ENCODE measurements around the gene GLT8D1. TPM values are rescaled to one million over a fixed set of nuclear protein-coding genes. Genes with fewer than 3 reads are reported as not detected.

Gene GLT8D1
- total and polyA plus RNA-seq, 2 donors (not counting 1 experiment from before 2014, with no cell fraction given): 116 to 160 TPM

GRCh38 chr3:52660046-52660445 is 45.5 kb downstream of the GLT8D1 start:
- H3K9me3 ChIP-seq (ENCODE audit: control insufficient read depth, insufficient read depth, low read depth, low read length): no peaks in the 10 kb centered on the region
- no peak for TF ChIP-seq CTCF (conservative IDR thresholded peaks at IDR 0.05 in 1 of 2, IDR thresholded peaks at IDR 0.05 in 1 of 2; ENCODE audit: low read depth in 1 of 2, low read length in 2 of 2)
- TF ChIP-seq EZH2 (IDR thresholded peaks at IDR 0.05; ENCODE audit: low read length, missing control alignments): no peak
- peaks cover 5% of the 10 kb centered on the region for H3K36me3 ChIP-seq (ENCODE audit: control insufficient read depth, insufficient read depth, low read length)

GRCh38 chr3:52655895-52656294 is 49.7 kb downstream of the GLT8D1 start:
- Histone ChIP-seq H4K20me1 (ENCODE audit: control insufficient read depth, extremely low read depth, insufficient read depth, low read length) (no peaks in the 10 kb centered on the region), H3K9me3 (ENCODE audit: control insufficient read depth, insufficient read depth, low read depth, low read length) (no peaks in the 10 kb centered on the region), H3K9ac (ENCODE audit: insufficient read depth, low read length) (no peak overlapping the region), H3K4me3 (replicated peaks in 1 of 4; ENCODE audit: control extremely low read depth in 1 of 4, insufficient read depth in 1 of 4, low read depth in 3 of 4, low read length in 4 of 4) (no peak overlapping the region), H3K27me3 (ENCODE audit: control insufficient read depth, insufficient read depth, low read length) (no peaks in the 10 kb centered on the region), H2AFZ (ENCODE audit: low read length) (no peak overlapping the region), H3K4me1 (ENCODE audit: control insufficient read depth, extremely low read depth, insufficient read depth, low read length) (no peaks in the 10 kb centered on the region), H3K36me3 (ENCODE audit: control insufficient read depth, insufficient read depth, low read length) (peaks cover 2% of the 10 kb centered on the region), H3K27ac (ENCODE audit: insufficient read depth, low read length) (no peak overlapping the region), H3K4me2 (ENCODE audit: extremely low read depth, insufficient read depth, low read length) (no peak overlapping the region), H3K79me2 (ENCODE audit: control insufficient read depth, insufficient read depth, low read length) (no peaks in the 10 kb centered on the region)
- no peak for TF ChIP-seq EZH2 (IDR thresholded peaks at IDR 0.05; ENCODE audit: low read length, missing control alignments)
- no peak for TF ChIP-seq CTCF (conservative IDR thresholded peaks at IDR 0.05 in 1 of 2, IDR thresholded peaks at IDR 0.05 in 1 of 2; ENCODE audit: low read depth in 1 of 2, low read length in 2 of 2)
- DNase-seq (ENCODE audit: low read depth in 2 of 2): no peak

More at GRCh38 chr3:52660046-52660445, 45.5 kb downstream of the GLT8D1 start:
- Histone ChIP-seq H2AFZ (ENCODE audit: low read length) (no peak overlapping the region), H3K27me3 (ENCODE audit: control insufficient read depth, insufficient read depth, low read length) (no peaks in the 10 kb centered on the region), H3K9ac (ENCODE audit: insufficient read depth, low read length) (no peak overlapping the region), H3K4me3 (replicated peaks in 1 of 4; ENCODE audit: control extremely low read depth in 1 of 4, insufficient read depth in 1 of 4, low read depth in 3 of 4, low read length in 4 of 4) (no peak overlapping the region), H3K4me1 (ENCODE audit: control insufficient read depth, extremely low read depth, insufficient read depth, low read length) (no peaks in the 10 kb centered on the region), H4K20me1 (ENCODE audit: control insufficient read depth, extremely low read depth, insufficient read depth, low read length) (no peaks in the 10 kb centered on the region), H3K4me2 (ENCODE audit: extremely low read depth, insufficient read depth, low read length) (no peak overlapping the region), H3K27ac (ENCODE audit: insufficient read depth, low read length) (no peak overlapping the region), H3K79me2 (ENCODE audit: control insufficient read depth, insufficient read depth, low read length) (no peaks in the 10 kb centered on the region)
- DNase-seq (ENCODE audit: low read depth in 2 of 2): no peak

- TF ChIP-seq CTCF (conservative IDR thresholded peaks at IDR 0.05 in 1 of 2, IDR thresholded peaks at IDR 0.05 in 1 of 2; ENCODE audit: low read depth in 1 of 2, low read length in 2 of 2): no peak
- no peak for TF ChIP-seq EZH2 (IDR thresholded peaks at IDR 0.05; ENCODE audit: low read length, missing control alignments)
- Histone ChIP-seq H3K27ac (ENCODE audit: insufficient read depth, low read length) (no peak overlapping the region), H3K9me3 (ENCODE audit: control insufficient read depth, insufficient read depth, low read depth, low read length) (no peaks in the 10 kb centered on the region), H3K27me3 (ENCODE audit: control insufficient read depth, insufficient read depth, low read length) (no peaks in the 10 kb centered on the region), H3K79me2 (ENCODE audit: control insufficient read depth, insufficient read depth, low read length) (no peaks in the 10 kb centered on the region), H3K4me3 (replicated peaks in 1 of 4; ENCODE audit: control extremely low read depth in 1 of 4, insufficient read depth in 1 of 4, low read depth in 3 of 4, low read length in 4 of 4) (no peak overlapping the region), H3K4me2 (ENCODE audit: extremely low read depth, insufficient read depth, low read length) (no peak overlapping the region), H3K36me3 (ENCODE audit: control insufficient read depth, insufficient read depth, low read length) (peaks cover 3% of the 10 kb centered on the region), H4K20me1 (ENCODE audit: control insufficient read depth, extremely low read depth, insufficient read depth, low read length) (no peaks in the 10 kb centered on the region), H2AFZ (ENCODE audit: low read length) (no peak overlapping the region), H3K4me1 (ENCODE audit: control insufficient read depth, extremely low read depth, insufficient read depth, low read length) (peaks cover 3% of the 10 kb centered on the region), H3K9ac (ENCODE audit: insufficient read depth, low read length) (no peak overlapping the region)
- no peak for DNase-seq (ENCODE audit: low read depth in 2 of 2)
These were observed 54.0 kb downstream of the GLT8D1 start for GRCh38 chr3:52651592-52651991.

All from fibroblast of lung (primary cell).